Tibial nerve (tissue), 4 donors: Measurements from ENCODE around the gene SFXN1. TPM values are rescaled to one million over a fixed set of nuclear protein-coding genes. Genes with fewer than 3 reads are reported as not detected.
"Not testable (repeated sequence)": the region's sequence is repeated elsewhere in the genome, so short reads cannot be mapped to it uniquely, and the experiment has no call there.

Experiments
- DNase-seq, 2 donors: peaks; one replicate each; pipeline ENCODE4 v3.0.0-alpha.2; 2019; ENCODE audit warnings: low spot score in 2 of 2
- H3K27ac ChIP-seq, 4 donors: fragments of 200-600 bp; sonication (generic) in 3 of 4; one replicate each; pipeline ENCODE4 v1.5.1; 2017 to 2019; ENCODE audit warnings: mild to moderate bottlenecking in 1 of 4
- H3K27me3 ChIP-seq, 2 donors: fragments of 200-600 bp; sonication (generic) in 1 of 2; one replicate each; pipeline versions ENCODE4 v1.5.1 to v1.6.0; 2017 to 2019
- H3K36me3 ChIP-seq, 3 donors: fragments of 200-600 bp; sonication (generic); one replicate each; pipeline ENCODE4 v1.5.1; 2018 to 2019
- H3K4me1 ChIP-seq, 4 donors: fragments of 200-600 bp; sonication (generic) in 3 of 4; one replicate each; pipeline ENCODE4 v1.5.1; 2017 to 2019
- H3K4me3 ChIP-seq, 4 donors: fragments of 200-600 bp; sonication (generic) in 3 of 4; one replicate each; pipeline ENCODE4 v1.5.1; 2017 to 2019; ENCODE audit warnings: mild to moderate bottlenecking in 1 of 4, moderate library complexity in 1 of 4
- H3K9me3 ChIP-seq, 4 donors: fragments of 200-600 bp; sonication (generic) in 3 of 4; one replicate each; pipeline ENCODE4 v1.5.1; 2017 to 2019
- EP300 ChIP-seq, 2 donors: sonication (generic); formaldehyde crosslinking; IDR thresholded peaks; one replicate each; pipeline ENCODE4 v1.6.1; 2017; ENCODE audit warnings: antibody characterized with exemption in 2 of 2, mild to moderate bottlenecking in 1 of 2
- POLR2A ChIP-seq, 2 donors: fragments of 450-650 bp; IDR thresholded peaks; one replicate each; pipeline ENCODE4 v1.6.1; 2017; ENCODE audit warnings: antibody characterized with exemption in 2 of 2, mild to moderate bottlenecking in 2 of 2, moderate library complexity in 2 of 2
- WGBS, 2 donors: methylation state at CpG; one replicate each; pipeline ENCODE4 v1.1.5; 2018; 5-methylcytosine and 5-hydroxymethylcytosine counted together
- total RNA-seq, 4 donors: library from RNA; depleted of rRNA; stranded (reverse); fragments of >200 nt; gene quantifications; one replicate each; pipeline ENCODE4 v1.1.0, GENCODE V29; 2016
- TF ChIP-seq, protein P1 (sequence below), 5 experiments: fragments of 200-600 bp in 3 of 5; fragments of 450-650 bp in 2 of 5; sonication (generic) in 3 of 5; IDR thresholded peaks; one replicate each; pipeline ENCODE4 v1.5.1; 2016 to 2019; ENCODE audit warnings: antibody characterized with exemption in 5 of 5, mild to moderate bottlenecking in 3 of 5, moderate library complexity in 2 of 5

SFXN1 gene
- total RNA-seq, 4 donors from 2014 or later: 14.4 to 26.9 (median 19.0) TPM

DNA sequence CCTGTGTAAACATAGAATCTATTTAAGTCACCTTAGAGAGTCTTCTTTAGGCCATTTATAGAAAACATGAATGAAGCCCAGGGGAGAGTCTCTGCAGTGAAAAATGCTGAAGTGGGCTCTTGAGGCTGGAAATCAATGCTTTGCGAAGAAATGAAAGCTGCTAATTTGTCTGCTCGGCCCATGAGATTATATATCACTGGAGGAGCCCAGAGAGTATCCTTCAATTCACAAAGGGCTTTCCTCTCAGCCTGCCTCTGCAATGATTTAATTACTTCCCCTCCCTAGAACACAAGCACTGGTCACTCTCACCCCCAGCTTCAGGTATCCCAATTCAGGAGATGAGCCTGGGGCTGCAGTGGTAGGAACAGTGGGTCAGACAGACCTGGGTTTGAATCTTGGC, 26.2 kb upstream of the SFXN1 start:
- Histone ChIP-seq H3K4me3 (no peak overlapping the region), H3K27me3 (peaks cover 0 to 9% of the 10 kb centered on the region in 2 donors), H3K9me3 (no peaks in the 10 kb centered on the region), H3K27ac (no peak overlapping the region), H3K4me1 (no peaks in the 10 kb centered on the region), H3K36me3 (no peaks in the 10 kb centered on the region)
- no peak for DNase-seq
- WGBS, 2 donors: 70 to 71% methylated on average over 2 of the region's 2 CpGs
- no peak for TF ChIP-seq EP300 (IDR thresholded peaks at IDR 0.05)
- no peak for TF ChIP-seq POLR2A (IDR thresholded peaks at IDR 0.05)
- TF ChIP-seq, protein P1, sequence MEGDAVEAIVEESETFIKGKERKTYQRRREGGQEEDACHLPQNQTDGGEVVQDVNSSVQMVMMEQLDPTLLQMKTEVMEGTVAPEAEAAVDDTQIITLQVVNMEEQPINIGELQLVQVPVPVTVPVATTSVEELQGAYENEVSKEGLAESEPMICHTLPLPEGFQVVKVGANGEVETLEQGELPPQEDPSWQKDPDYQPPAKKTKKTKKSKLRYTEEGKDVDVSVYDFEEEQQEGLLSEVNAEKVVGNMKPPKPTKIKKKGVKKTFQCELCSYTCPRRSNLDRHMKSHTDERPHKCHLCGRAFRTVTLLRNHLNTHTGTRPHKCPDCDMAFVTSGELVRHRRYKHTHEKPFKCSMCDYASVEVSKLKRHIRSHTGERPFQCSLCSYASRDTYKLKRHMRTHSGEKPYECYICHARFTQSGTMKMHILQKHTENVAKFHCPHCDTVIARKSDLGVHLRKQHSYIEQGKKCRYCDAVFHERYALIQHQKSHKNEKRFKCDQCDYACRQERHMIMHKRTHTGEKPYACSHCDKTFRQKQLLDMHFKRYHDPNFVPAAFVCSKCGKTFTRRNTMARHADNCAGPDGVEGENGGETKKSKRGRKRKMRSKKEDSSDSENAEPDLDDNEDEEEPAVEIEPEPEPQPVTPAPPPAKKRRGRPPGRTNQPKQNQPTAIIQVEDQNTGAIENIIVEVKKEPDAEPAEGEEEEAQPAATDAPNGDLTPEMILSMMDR (IDR thresholded peaks at IDR 0.05): no peak

DNA sequence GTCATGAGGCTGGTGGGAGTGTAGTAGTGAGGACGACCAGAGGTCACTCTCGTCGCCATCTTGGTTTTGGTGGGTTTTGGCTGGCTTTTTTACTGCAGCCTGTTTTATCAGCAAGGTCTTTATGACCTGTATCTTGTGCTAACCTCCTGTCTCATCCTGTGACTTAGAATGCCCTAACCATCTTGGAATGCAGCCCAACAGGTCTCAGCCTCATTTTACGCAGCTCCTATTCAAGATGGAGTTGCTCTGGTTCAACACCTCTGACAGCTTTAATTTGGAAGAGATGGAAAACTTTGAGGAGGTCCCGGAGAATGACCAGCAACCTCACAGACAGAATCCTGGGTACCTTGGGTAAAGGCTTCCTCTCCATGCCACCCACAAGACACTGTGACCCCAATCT, 24.0 kb upstream of the SFXN1 start:
- not testable (repeated sequence) for H3K27me3 ChIP-seq, H3K4me1 ChIP-seq, DNase-seq, H3K4me3 ChIP-seq, H3K9me3 ChIP-seq, H3K36me3 ChIP-seq, H3K27ac ChIP-seq
- WGBS, 2 donors: 88% methylated on average over 5 of the region's 5 CpGs

DNA sequence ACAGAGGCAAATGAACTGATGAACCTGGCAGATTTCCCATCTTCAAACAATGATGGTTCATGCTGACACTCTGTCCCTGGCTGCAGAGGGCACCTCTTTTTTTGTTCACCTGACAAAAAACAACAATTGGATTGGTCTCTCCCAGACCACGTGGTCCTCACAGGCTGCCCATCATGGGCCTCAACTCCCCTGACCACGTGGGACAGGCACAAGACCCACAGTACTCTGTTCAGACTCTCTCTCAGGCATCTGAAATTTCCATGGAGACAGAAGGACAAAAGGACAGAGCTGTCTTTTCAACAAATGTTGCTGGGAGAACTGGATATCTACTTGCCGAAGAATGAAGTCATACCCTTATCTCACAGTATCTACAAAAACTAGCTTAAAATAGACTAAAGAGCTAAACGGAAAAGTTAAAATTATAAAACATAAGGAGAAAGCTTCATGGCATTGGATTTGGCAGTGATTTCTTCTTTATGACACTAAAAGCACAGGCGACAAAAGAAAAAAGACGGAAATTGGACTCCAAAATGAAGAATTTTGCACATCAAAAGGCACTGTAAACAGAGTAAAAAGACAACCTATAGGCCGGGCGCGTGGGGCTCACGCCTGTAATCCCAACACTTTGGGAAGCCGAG, 22.1 kb upstream of the SFXN1 start:
- 75 to 82% methylated on average over 11 of the region's 11 CpGs for WGBS, 2 donors
- Histone ChIP-seq H3K36me3 (no peaks in the 10 kb centered on the region), H3K4me3 (no peak overlapping the region), H3K9me3 (no peaks in the 10 kb centered on the region), H3K4me1 (no peaks in the 10 kb centered on the region), H3K27ac (no peak overlapping the region), H3K27me3 (peaks cover 0 to 9% of the 10 kb centered on the region in 2 donors)
- DNase-seq: no peak
- TF ChIP-seq, protein P1 (IDR thresholded peaks at IDR 0.05): no peak
- TF ChIP-seq EP300 (IDR thresholded peaks at IDR 0.05): no peak
- TF ChIP-seq POLR2A (IDR thresholded peaks at IDR 0.05): no peak

DNA sequence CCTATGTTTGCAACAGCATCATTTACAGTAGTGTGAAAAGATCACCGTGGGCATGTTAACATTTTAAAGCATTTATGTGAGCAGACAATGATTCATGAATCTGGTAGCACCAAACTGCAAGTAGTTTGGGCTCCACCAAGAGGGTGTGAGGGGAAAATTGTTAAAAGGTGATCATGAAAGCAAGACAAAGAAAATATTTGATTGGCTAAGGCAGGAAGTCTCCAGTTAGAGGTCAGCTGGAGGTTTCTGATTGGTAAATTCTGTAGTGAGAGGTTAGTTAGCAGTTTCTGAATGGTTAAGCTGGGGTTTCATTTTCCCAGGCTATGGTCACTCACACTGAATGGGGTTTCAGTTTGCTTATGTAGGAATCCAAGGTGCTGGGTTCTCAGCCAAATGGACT, 20.9 kb upstream of the SFXN1 start:
- DNase-seq: no peak
- H3K4me1 ChIP-seq: no peaks in the 10 kb centered on the region
- 66 to 83% methylated on average over 1 of the region's 1 CpG for WGBS, 2 donors
- no peak overlapping the region for H3K27ac ChIP-seq
- TF ChIP-seq POLR2A (IDR thresholded peaks at IDR 0.05) (no peak), EP300 (IDR thresholded peaks at IDR 0.05) (no peak)
- TF ChIP-seq, protein P1 (IDR thresholded peaks at IDR 0.05): no peak
- peaks cover 0 to 5% (median 0%) of the 10 kb centered on the region in 4 donors for H3K9me3 ChIP-seq
- H3K36me3 ChIP-seq: no peaks in the 10 kb centered on the region
- peaks cover 0 to 9% of the 10 kb centered on the region in 2 donors for H3K27me3 ChIP-seq
- no peak overlapping the region for H3K4me3 ChIP-seq

DNA sequence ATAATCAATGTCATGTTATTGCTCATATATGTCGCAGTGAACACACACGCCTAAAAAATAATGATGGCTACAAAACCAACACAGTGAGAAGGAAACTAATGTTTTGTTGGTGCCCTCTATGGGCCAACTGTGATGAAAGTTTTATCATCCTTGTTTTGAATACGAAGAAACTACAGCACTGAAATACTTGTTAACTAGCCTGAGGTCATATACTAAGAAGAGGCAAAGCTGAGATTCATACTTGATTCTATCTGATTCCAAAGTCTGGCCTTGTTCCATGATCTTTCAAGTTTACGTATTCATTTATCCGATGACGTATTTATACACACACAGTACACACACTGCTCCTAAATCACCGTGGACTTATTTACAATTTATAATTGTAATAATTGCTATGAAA, 18.2 kb upstream of the SFXN1 start:
- 40 to 41% methylated on average over 7 of the region's 7 CpGs for WGBS, 2 donors
- Histone ChIP-seq H3K27me3 (no peaks in the 10 kb centered on the region), H3K4me1 (no peaks in the 10 kb centered on the region), H3K36me3 (no peaks in the 10 kb centered on the region), H3K9me3 (peaks cover 0 to 5% (median 0%) of the 10 kb centered on the region in 4 donors), H3K27ac (no peak overlapping the region), H3K4me3 (no peak overlapping the region)
- TF ChIP-seq EP300 (IDR thresholded peaks at IDR 0.05): no peak
- TF ChIP-seq, protein P1 (IDR thresholded peaks at IDR 0.05): peak in 3 of 5 experiments; percentile 12 to 21 (median 14)
- DNase-seq: no peak

DNA sequence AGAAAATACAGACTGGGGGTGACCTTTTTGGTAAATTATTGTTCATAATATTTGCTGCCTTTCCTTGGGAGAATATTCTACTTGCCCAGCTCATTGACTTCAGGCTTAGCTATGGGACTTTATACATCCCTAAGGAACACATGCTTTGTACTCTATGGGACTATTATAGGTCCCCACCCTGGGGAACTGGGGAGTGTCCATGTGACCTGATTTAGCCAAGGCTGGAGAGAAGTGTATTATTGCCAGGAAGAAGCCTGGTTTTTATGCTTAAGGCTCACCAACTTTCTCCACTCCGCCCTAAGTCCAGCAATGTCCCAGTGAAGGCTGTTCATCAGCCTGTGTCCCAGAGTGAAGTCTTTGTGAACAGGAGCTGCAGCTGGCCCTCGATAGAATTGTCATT, 17.8 kb upstream of the SFXN1 start:
- 72 to 82% methylated on average over 2 of the region's 2 CpGs for WGBS, 2 donors
- no peak overlapping the region for H3K27ac ChIP-seq

More for the DNA sequence above, 17.8 kb upstream of the SFXN1 start:
- Histone ChIP-seq H3K27me3 (no peaks in the 10 kb centered on the region), H3K36me3 (no peaks in the 10 kb centered on the region), H3K4me3 (no peak overlapping the region), H3K9me3 (peaks cover 0 to 5% (median 0%) of the 10 kb centered on the region in 4 donors), H3K4me1 (no peaks in the 10 kb centered on the region)
- no peak for DNase-seq
- no peak for TF ChIP-seq POLR2A (IDR thresholded peaks at IDR 0.05)
- TF ChIP-seq, protein P1 (IDR thresholded peaks at IDR 0.05): no peak
- TF ChIP-seq EP300 (IDR thresholded peaks at IDR 0.05): no peak
